GM13977 (cell line): ENCODE data around the gene NARS2.

Source experiments
- DNase-seq: peaks from one replicate; pipeline ENCODE4 v3.0.0; 2012; ENCODE audit warnings: low spot score
- CTCF ChIP-seq: IDR thresholded peaks from 2 replicates; pipeline ENCODE4 v1.5.1; 2012; ENCODE audit warnings: mild to moderate bottlenecking, control low read depth; ENCODE audit not compliant: insufficient read depth; ENCODE audit errors: extremely low read depth, missing control alignments
- in situ Hi-C: fragments of 300-500 bp; cut with MboI; formaldehyde crosslinking; loops from one replicate; pipeline ENCODE4 v1.12.0; 2022; ENCODE audit warnings: low sequenced_read_pairs, low pct_unique_long_range_greater_than_20kb, mixed read lengths, inconsistent platforms; ENCODE audit not compliant: unreplicated experiment

Gene NARS2

GRCh38 chr11:78418584-78419211 is 156.0 kb downstream of the NARS2 start:
- DNase-seq, result no peak
- in situ Hi-C loops, result loop anchor here (10.0 kb wide), 1 partner anchor 146 kb away; no protein-coding TSS in a partner anchor
- no peak for TF ChIP-seq CTCF

GRCh38 chr11:78417888-78418583 is 156.6 kb downstream of the NARS2 start:
- TF ChIP-seq CTCF, result peak; percentile 21
- in situ Hi-C loops, result loop anchor here (10.0 kb wide), 1 partner anchor 147 kb away; no protein-coding TSS in a partner anchor
- peak; percentile 89 for DNase-seq

GRCh38 chr11:78417175-78417887 is 157.3 kb downstream of the NARS2 start, which contains the start of gene GAB2:
Gene GAB2, minus strand, starts transcription at chr11:78417820. Its CDS starts 100 bp downstream, at chr11:78417720.
- TF ChIP-seq CTCF, result no peak
- in situ Hi-C loops, result loop anchor here (10.0 kb wide), 1 partner anchor 147 kb away; no protein-coding TSS in a partner anchor
- DNase-seq, result no peak

GRCh38 chr11:78416285-78417174 is 158.1 kb downstream of the NARS2 start:
- peak; percentile 76 for TF ChIP-seq CTCF
- DNase-seq, result peak; percentile 82
- in situ Hi-C loops, result loop anchor here (10.0 kb wide), 1 partner anchor 148 kb away; no protein-coding TSS in a partner anchor

GRCh38 chr11:78415338-78415737 is 159.3 kb downstream of the NARS2 start:
- DNase-seq, result peak; percentile 14
- TF ChIP-seq CTCF, result no peak
- in situ Hi-C loops, result loop anchor here (10.0 kb wide), 1 partner anchor 149 kb away; no protein-coding TSS in a partner anchor
